Measurements from ENCODE around the gene TLL2. TPM values are rescaled to one million over a fixed set of nuclear protein-coding genes. Genes with fewer than 3 reads are reported as not detected.

The TLL2 gene
- total and polyA plus RNA-seq, 3 donors from 2014 or later: 0.39 to 0.68 (median 0.67) TPM

DNA sequence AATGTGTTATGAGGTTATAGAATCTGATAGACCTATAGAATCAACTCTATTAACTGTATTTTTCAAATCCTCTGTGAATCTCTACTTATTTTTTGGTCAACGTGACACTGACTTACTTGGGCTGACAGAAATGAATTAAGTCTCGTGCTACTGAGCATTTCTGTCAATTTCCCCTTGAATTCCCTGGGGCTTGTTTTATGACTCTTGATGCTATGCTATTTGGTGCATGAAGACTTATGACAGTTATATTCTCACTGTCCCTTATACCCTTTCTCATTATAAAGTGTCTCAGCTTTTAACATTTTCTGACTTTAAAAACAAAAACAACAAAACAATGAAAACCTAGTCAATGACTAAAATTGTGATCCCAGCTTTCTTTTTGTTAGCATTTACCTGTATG is 86.4 kb downstream of the TLL2 start:
- H3K27me3 ChIP-seq: no peaks in the 10 kb centered on the region
- no peaks in the 10 kb centered on the region for H3K9me3 ChIP-seq
- no peak overlapping the region for H3K27ac ChIP-seq
- intact Hi-C loops (cut with DNase I; ENCODE audit: low total_unique reads): no loop called here
- 96 to 98% methylated on average over 2 of the region's 2 CpGs for WGBS, 2 donors
- H3K4me3 ChIP-seq: no peak overlapping the region
- H3K36me3 ChIP-seq (ENCODE audit: low read depth, missing control alignments): no peaks in the 10 kb centered on the region
- H3K4me1 ChIP-seq: peaks cover 3% of the 10 kb centered on the region
- TF ChIP-seq POLR2A (IDR thresholded peaks at IDR 0.05): no peak
- TF ChIP-seq, protein P1, sequence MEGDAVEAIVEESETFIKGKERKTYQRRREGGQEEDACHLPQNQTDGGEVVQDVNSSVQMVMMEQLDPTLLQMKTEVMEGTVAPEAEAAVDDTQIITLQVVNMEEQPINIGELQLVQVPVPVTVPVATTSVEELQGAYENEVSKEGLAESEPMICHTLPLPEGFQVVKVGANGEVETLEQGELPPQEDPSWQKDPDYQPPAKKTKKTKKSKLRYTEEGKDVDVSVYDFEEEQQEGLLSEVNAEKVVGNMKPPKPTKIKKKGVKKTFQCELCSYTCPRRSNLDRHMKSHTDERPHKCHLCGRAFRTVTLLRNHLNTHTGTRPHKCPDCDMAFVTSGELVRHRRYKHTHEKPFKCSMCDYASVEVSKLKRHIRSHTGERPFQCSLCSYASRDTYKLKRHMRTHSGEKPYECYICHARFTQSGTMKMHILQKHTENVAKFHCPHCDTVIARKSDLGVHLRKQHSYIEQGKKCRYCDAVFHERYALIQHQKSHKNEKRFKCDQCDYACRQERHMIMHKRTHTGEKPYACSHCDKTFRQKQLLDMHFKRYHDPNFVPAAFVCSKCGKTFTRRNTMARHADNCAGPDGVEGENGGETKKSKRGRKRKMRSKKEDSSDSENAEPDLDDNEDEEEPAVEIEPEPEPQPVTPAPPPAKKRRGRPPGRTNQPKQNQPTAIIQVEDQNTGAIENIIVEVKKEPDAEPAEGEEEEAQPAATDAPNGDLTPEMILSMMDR (IDR thresholded peaks at IDR 0.05): no peak
- no peak for DNase-seq

- H3K27ac ChIP-seq: no peak overlapping the region
- H3K36me3 ChIP-seq (ENCODE audit: low read depth, missing control alignments): no peaks in the 10 kb centered on the region
- peaks cover 10% of the 10 kb centered on the region for H3K4me1 ChIP-seq
- TF ChIP-seq, protein P1 (IDR thresholded peaks at IDR 0.05): no peak
- no peak for TF ChIP-seq POLR2A (IDR thresholded peaks at IDR 0.05)
- no peaks in the 10 kb centered on the region for H3K9me3 ChIP-seq
- H3K4me3 ChIP-seq: no peak overlapping the region
- 91 to 93% methylated on average over 9 of the region's 9 CpGs for WGBS, 2 donors
- H3K27me3 ChIP-seq: no peaks in the 10 kb centered on the region
- DNase-seq: no peak
- intact Hi-C loops (cut with DNase I; ENCODE audit: low total_unique reads): no loop called here
Measured at GRCh38 chr10:96422525-96422924, 91.2 kb downstream of the TLL2 start.

GRCh38 chr10:96421995-96422394 is 91.7 kb downstream of the TLL2 start:
- no peak for DNase-seq
- TF ChIP-seq, protein P1 (IDR thresholded peaks at IDR 0.05): no peak
- TF ChIP-seq POLR2A (IDR thresholded peaks at IDR 0.05): no peak
- H3K4me1 ChIP-seq: peaks cover 10% of the 10 kb centered on the region
- no peaks in the 10 kb centered on the region for H3K27me3 ChIP-seq
- H3K27ac ChIP-seq: no peak overlapping the region
- 25 to 26% methylated on average over 1 of the region's 1 CpG for WGBS, 2 donors
- intact Hi-C loops (cut with DNase I; ENCODE audit: low total_unique reads): no loop called here
- no peak overlapping the region for H3K4me3 ChIP-seq
- no peaks in the 10 kb centered on the region for H3K36me3 ChIP-seq (ENCODE audit: low read depth, missing control alignments)
- H3K9me3 ChIP-seq: no peaks in the 10 kb centered on the region

- Histone ChIP-seq H3K27ac (no peak overlapping the region), H3K27me3 (no peaks in the 10 kb centered on the region), H3K9me3 (no peaks in the 10 kb centered on the region), H3K4me1 (peaks cover 20% of the 10 kb centered on the region), H3K36me3 (ENCODE audit: low read depth, missing control alignments) (no peaks in the 10 kb centered on the region), H3K4me3 (no peak overlapping the region)
- TF ChIP-seq, protein P1 (IDR thresholded peaks at IDR 0.05): no peak
- no peak for TF ChIP-seq POLR2A (IDR thresholded peaks at IDR 0.05)
- DNase-seq: no peak
- intact Hi-C loops (cut with DNase I; ENCODE audit: low total_unique reads): no loop called here
- WGBS, 2 donors: 50 to 61% methylated on average over 15 of the region's 15 CpGs
Measured at GRCh38 chr10:96420228-96421009, 93.3 kb downstream of the TLL2 start.

DNA sequence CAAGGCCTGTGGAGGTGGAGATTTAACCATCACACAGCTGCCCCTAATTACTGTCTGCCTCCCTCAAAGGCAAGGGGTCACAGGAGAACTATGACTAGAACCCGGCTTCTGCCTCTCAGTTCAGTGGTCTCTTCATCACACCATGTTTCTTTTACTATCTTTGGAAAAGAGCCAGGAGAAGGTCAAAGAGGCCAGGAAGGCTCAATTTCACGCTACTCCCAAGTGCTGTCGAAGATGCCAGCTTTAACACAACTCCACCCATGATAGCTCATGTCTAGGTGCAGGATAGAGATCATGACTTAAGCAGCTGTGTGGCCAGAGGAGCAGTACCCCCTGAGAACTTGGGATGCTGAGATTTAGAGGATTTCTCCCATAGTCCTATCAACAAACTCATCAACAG is 94.4 kb downstream of the TLL2 start:
- 90% methylated on average over 3 of the region's 3 CpGs for WGBS, 2 donors

More for the DNA sequence above, 94.4 kb downstream of the TLL2 start:
- no peaks in the 10 kb centered on the region for H3K27me3 ChIP-seq
- H3K4me1 ChIP-seq: peaks cover 20% of the 10 kb centered on the region
- H3K36me3 ChIP-seq (ENCODE audit: low read depth, missing control alignments): no peaks in the 10 kb centered on the region
- TF ChIP-seq, protein P1 (IDR thresholded peaks at IDR 0.05): no peak
- no peak for TF ChIP-seq POLR2A (IDR thresholded peaks at IDR 0.05)
- no peaks in the 10 kb centered on the region for H3K9me3 ChIP-seq
- intact Hi-C loops (cut with DNase I; ENCODE audit: low total_unique reads): no loop called here
- DNase-seq: no peak
- no peak overlapping the region for H3K27ac ChIP-seq
- H3K4me3 ChIP-seq: no peak overlapping the region
